Glomerular endothelial cell (primary cell): ENCODE data around the gene ARF6. TPM values are rescaled to one million over a fixed set of nuclear protein-coding genes. Genes with fewer than 3 reads are reported as not detected.
"Not testable (repeated sequence)": the region's sequence is repeated elsewhere in the genome, so short reads cannot be mapped to it uniquely, and the experiment has no call there.

Experiments
- DNase-seq: peaks from one replicate; pipeline ENCODE4 v3.0.0-alpha.2; 2011; ENCODE audit warnings: low read depth, low spot score; ENCODE audit errors: extremely low read depth
- total RNA-seq: library from RNA; depleted of rRNA; stranded (reverse); fragments of >200 nt; gene quantifications from 2 replicates; pipeline ENCODE4 v1.2.3, GENCODE V29; 2015

Gene ARF6
- total RNA-seq = 73.9 and 74.7 TPM in 2 replicates

DNA sequence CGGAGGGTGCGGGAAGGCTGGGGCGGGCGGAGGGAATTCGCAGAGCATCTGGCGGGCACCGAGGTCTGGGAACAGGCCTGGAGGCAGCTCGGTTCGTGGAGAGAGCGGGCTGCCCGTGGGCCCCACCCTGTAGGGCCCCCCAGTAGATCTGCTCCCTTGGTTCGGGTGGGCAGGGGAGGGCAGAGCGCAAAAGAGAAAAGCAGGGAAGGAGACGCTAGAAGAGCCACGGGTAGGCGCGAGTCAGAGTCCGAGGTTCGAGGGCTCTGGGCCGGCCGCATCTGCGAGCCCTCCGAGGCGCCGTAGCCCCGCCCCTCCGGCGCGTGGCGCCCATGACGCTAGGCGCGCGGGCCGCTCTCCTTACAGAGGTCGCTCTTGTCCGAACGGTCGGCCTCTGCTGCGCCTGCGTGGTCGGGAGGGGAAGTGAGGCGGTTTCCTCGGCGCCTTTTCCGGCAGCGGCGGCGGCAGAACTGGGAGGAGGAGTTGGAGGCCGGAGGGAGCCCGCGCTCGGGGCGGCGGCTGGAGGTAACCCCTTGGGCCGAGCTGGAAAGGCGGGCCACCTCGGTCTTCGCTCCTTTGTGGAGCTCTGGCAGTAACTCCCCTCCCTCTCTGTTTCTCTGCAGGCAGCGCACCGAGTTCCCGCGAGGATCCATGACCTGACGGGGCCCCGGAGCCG, at the start of gene ARF6:
TSS of gene ARF6 (plus strand) at position 447 of the 673 bp plus-strand sequence. CDS start 655 bp downstream, outside the sequence.
- no peak for DNase-seq

DNA sequence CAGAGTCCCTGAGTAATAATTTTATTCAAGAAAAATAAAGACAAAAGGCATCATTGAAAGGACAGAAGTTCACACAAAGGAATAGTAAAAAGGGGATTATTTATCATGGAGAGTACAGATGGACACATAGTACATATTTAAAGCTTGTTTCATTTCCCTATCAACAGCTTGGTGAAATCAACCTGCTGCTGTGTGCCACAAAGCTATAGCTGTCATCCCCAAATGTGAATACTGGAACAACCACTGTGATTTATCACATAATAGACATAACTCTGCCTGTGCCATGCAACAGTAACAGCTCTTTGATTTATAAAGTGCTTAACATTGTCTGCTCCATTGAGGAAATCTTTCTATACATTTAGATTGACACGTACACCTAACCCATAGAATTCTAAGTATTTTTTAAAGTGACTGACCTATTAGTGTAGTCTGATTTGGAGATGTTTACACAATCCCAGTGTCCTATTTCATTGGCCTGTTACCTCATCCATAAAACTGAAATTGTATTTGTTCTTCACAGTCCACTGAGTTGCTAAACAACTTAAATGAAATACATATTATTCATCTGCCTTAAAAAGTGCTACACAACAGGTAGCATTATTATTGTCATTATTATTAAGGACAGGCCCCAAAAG, 43.6 kb upstream of the ARF6 start:
- DNase-seq = no peak

DNA sequence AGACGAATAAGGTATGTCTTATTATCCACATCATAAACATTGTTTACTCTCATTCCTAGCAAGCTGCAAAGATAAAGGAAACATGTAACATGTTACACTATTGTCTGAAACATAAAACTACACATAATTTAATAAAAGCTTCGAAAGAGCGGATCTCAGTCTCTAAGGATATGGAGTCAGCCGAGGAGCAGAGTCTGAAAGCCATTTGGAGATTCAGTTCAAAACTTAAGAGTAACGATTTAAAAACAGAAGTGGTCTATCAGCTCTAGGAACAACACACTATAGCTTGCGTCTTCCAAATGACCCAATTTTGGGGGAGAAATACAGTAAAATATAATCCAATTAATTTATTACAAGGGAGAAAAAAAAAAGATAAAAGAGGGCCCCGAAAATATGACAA, 41.1 kb upstream of the ARF6 start:
- no peak for DNase-seq

DNA sequence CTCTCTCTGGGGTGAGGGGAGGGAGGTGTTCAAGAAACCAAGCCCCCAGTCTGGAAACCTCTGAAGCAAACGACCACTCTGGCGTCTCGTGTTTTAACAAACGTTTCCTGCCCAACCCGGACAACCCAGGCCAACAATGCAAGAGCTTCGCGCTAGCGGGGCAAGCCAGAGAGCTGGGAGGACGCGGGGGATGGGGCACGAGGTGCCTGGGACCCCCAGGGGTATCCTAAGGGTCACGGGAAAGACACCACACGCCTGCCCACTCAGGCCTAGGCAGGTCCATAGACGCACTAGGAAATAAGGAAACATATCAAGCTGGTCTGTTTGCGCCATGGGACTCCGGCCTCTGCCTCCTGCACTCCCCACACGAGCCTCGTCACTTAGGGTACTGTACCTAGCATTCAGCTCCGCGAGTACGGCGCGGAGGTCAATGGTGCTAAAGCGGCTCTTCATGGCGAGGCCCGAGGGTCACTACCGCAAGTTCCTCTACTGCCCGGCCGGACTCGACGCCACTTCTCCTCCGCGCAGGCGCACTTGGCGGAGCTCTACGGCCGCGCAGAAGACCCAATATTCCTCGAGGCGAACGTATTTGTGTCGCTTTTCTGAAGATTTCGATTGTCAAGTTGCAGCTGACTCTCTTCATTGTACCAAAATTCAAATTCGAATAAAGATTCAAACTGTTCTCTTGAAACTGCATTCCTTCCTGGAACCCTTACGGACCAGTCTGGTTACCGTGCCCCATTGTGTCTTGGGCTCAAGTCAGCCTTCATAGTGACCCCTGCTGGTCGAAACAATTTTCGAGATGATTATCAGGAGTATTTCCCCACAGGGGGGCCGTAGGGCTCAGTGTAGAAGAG, 40.4 kb upstream of the ARF6 start, which contains the start of gene NEMF:
TSS of gene NEMF (minus strand) at position 488 of the 857 bp plus-strand sequence. CDS start at position 453, 35 bp downstream.
- peak; percentile 94 for DNase-seq

DNA sequence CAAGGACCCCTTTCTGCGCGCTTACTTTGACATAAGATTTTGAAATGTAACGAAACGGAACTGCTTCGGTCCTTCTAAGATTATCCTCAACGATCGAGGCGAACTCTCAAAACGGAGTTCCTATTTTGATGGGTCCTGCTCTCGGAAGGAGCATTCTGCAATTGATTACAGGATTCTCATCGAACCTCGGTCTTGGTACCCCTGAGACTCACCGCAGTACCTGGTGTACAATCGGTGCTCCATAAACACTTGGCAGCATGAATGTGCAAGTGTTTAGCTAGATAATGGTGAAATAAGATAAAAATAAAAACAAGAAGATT, 39.8 kb upstream of the ARF6 start:
- DNase-seq = no peak

DNA sequence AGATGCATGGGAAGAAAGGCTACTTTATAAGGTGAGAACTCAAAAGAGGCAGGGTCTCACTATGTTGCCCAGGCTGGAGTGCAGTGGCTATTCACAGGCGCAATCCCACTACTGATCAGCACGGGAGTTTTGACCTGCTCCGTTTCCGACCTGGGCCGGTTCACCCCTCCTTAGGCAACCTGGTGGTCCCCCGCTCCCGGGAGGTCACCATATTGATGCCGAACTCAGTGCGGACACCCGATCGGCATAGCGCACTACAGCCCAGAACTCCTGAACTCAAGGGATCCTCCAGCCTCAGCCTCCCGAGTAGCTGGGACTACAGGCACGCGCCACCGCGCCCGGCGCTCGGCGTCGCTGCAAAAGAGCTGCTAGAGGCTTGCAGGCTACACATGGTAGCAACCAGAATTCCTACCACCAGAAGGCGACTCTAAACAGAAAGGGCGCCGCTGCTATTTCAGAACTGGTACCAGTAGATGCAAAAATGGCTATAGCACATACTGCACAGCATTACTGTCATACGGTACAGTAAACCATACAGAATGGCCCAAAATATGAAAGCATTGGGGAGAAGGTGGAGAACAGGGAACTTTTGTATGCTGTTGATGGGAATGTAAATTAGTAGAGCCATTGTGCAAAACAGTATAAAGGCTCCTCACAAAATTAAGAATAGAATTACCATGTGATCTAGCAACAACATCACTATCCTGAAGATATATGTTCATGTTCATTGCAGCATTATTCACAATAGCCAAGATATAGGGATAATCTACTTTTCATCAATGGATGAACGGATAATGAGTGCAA, 39.1 kb upstream of the ARF6 start:
- no peak for DNase-seq

DNA sequence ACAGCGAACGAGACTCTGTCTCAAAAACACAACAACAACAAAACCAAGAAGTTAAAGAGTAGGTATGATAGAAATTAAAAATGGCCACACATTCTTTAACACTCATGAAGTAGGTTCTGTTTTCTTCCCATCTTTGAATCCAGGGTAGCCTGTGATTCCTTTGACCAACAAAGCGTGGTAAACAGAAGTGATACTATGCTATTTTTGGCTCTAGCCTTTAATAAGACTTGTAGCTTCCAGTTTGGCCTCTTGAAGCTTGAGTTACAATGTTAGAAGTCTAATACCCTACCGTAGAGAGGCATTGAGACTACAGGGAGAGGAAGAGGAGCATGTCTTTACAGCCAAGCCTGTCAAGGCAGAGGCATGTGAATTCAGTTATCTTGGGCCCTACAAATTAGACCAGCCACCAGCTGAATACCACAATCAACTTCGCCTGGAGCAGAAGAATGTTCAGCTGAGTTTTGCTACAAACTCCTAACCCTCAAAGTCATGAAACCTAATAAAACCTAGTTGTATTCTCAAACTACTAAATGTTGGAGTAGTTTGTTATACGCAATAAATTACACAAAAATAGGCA, 35.4 kb upstream of the ARF6 start:
- DNase-seq = no peak

DNA sequence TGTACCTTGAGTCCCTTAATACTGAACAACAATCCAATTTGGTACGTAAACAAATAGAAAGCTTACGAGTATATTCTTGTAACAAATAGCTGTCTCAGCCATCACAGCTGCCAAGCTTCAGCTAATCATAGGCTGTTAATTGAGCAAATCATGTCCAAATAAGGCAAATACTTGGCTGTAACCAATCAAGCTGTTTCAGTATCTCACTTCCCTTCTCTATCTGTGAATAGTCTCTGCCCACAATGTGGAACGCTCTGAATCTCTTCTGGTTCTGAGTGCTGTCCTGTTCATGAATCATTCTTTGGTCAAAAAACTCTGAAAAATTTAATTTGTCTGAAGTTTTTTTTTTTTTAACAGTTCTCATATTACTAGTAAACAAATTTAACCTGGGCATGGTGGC, 34.5 kb upstream of the ARF6 start:
- DNase-seq = no peak

DNA sequence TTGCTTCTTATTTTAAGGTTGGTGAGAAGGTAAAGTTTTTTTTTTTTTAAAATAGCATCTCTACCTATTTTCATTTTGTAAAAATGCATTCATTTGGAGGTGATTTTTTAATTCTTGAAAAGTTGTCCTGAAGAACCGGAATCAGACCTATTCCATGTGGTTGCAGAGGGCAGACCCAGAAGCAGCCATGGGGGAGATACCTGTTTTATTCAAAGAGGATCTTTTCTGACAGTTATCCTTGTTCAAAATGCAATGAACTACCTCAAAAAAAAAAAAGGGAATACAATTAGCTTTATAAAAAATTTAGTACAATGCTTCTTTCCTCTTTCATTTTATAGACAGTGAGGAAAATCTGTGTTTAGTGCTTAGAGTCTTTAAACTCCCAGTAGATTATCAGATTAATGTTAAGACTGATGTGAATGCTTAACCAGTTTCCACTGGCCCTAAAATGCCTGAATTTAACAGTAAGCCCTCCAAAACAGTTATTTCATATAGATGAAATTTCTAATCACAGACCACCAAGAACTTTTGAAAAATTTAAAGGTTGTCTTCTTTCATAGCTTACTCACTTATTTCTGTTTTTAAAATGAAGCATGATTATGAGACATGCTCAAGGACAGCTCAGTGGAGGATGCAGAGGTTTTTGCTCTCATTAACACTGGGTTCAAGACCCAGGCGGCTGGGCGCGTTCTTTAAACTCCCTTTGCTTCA, 31.7 kb upstream of the ARF6 start:
- DNase-seq = no peak

DNA sequence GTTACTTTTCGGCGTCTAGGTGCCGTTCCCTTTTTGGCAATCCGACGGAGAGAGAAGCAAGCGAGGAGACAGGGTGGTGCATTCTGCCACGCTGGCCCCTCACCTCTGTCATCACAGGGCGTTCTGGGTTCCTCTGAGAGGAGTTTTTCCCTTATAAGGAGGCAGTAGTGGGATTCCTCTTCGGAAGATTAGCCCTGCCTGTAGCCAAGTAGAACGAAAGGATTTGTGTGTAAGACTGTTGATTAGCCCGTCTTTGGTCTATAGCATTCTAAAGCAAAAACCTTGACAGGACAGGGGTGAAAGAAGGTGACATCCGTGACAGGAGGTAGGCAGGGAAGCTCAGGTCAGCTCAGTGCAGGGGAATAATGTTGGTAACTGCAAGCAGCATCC, 31.2 kb upstream of the ARF6 start:
- no peak for DNase-seq

DNA sequence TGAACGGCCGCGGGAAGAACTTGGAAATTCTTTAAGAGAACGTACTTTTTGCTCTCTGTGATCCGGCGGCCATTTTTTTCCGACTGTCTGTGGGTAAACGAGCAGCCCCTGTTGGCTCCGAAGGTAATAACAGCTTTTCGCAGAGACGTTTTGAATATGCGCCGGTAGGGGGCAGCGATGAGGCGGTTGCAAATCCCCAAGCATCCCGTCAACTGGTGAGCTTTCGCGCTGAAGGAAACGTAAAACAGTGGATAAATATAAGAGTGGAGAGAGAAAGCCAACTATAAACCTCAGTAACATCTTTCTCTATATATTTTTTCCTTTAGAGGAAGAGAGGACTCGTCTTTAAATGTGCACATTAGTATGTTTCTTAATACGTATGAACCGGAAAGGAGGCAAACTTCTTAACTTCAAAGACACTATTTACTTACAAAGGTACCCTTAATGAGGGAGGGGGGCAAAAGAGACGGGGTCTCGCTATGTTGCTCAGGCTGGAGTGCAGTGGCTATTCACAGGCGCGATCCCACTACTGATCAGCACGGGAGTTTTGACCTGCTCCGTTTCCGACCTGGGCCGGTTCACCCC, 30.7 kb upstream of the ARF6 start:
- DNase-seq = peak; percentile 87

DNA sequence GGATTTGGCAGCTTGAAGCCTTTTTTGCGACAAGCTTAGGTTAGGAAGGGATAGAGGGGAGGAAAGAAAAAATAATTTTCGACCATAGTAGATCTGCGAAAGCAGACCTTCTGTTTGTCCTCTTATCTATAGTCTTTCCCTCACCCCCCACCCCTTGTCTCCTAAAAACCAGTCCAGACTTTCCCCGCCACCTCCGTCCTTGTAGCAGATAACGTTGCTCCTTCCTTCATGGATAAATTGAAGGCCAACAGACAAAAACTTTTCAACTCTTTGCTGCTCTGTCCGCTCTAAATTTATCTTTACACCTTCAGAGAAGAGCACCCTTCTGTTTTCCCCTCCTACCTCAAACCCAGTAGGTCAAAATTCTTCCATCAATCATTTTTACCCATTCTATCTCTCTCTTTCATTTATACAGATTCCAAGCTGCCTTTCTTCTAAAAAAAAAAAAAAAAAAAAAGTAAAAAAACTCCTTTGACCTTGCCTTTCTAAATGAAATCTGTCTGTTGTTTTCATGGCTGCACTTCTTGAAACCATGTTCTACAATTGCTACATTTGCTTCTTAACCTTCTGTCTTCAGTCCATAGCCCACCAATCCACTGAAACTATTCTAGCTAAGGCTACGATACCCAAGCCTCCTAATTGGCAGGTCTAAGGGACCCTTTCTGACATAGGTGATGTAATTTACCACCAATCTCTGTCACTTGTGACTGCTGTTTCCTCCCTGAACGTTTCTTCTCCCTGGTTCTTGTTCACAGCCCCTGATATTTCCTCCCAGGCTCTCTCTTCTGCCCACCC, 29.2 kb upstream of the ARF6 start:
- DNase-seq = no peak

DNA sequence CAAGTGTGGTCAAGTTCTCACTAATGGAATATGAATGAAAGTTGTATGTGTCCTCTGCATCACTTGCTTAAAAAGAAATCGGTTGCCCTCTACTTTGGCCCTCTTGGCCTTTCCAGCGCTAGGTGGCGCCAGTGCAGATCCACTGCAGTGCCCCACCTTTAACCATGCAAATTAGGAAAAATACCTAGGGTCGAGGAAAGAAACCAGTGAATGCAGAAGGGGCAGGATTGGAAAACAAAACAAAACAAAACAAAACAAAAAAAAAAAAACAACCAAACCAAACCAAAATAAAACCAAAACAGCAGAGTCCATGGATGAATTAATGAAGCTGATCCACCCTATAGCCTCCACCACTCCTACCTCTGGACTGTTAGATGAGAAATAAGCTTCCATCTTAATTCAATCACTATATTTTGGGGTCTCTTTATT, 27.4 kb upstream of the ARF6 start:
- no peak for DNase-seq

DNA sequence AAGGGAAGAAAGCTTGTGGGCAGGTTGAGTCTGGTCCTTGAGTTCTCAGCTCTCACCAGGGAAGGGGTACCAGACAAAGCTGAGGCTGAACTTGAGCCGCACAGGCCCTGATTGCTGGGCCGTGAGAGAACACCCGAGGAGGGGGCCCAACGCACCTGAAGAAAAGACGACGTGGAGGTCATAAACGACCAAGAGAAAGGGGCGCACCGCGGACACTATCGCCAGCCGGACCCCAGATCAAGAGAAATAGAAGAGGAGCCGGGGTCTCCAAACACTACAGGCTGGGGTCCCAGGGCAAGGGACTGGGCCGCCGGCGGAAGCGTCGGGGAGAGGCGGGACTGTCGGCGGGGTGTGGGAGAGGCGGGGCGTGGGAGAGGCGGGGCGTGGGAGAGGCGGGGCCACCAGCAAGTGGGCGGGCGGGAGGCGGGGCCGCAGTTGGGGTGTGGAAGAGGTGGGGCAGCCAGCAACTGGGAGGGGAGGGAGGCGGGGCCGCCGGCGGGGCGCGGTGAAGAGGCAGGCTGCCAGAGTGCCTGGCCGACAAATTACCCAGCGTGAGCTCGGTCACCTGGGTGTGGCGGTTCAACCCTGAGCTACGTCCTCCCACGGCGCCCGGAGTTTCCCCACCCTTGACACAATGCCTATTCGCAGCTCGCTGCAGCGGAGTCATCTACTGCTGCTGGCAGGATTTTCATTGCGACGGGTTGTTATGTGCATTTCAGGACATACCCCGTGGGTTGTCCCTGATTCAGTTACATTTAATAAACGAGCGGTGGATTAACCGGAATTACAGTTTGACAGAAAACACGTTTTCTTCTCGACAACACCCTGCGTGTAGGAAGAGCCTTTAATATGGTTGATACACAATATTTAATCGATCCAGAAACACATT, 24.8 kb upstream of the ARF6 start:
- no peak for DNase-seq

DNA sequence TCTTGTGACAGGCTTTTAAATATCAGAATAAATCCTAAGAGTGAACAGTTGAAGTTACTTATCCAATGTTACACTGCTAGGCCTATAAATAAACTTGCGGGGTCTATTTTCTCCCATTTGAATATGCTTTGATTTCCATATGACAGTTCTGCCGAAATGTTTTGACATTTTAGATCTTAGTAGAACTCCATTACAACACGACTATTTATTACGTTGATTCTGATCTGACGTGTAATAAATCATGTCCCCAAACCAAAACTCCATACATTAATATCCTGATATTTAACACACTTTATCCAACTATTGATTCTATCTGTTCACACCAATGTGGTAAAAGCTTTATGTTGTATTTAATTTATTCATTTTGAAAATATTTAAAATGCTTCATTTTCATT, 24.2 kb upstream of the ARF6 start:
- no peak for DNase-seq

DNA sequence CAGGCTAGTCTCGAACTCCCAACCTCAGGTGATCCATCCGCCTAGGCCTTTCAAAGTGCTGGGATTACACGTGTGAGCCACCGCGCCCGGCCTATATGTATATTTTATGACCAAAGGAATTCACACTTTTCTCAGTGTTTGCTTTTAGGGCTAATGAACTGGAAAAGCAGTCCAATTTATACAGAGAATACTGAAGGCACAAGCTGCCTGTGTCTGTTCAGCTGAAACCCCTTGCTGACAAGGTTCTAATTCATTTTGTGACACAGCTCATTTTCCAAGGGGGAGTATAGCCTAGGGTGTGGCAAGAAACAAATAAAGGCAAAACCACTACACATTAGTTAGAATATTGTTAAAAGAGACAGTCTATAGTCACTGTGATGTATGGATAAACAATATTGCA, 22.0 kb upstream of the ARF6 start:
- no peak for DNase-seq

DNA sequence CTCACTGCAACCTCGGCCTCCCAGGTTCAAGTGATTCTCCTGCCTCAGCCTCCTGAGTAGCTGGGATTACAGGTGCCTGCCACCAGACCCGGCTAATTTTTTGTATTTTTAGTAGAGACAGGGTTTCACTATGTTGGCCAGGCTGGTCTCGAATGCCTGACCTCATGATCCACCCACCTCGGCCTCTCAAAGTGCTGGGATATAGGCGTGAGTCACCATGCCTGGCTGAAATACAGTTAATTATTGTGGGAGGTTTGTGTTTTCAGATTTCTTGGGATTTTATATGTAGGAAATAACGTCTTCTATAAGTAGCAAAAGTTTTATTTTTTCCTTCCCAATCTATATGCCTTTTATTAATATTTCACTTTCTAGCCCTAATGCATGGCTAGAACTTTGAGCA, 19.3 kb upstream of the ARF6 start:
- DNase-seq = not testable (repeated sequence)
